Esophagus squamous epithelium (tissue), 4 donors: ENCODE results near the gene GPC3.

Source experiments
- POLR2A ChIP-seq, 4 donors: fragments of 450-650 bp; IDR thresholded peaks; one replicate each; pipeline ENCODE4 v1.6.1; 2017; ENCODE audit warnings: antibody characterized with exemption in 4 of 4, mild to moderate bottlenecking in 4 of 4, moderate library complexity in 3 of 4
- TF ChIP-seq, protein P1 (sequence below), 6 experiments: fragments of 450-650 bp in 4 of 6; fragments of 200-600 bp in 2 of 6; sonication (generic) in 2 of 6; IDR thresholded peaks; one replicate each; pipeline ENCODE4 v1.5.1; 2016 to 2019; ENCODE audit warnings: antibody characterized with exemption in 6 of 6, mild to moderate bottlenecking in 4 of 6, moderate library complexity in 4 of 6

GRCh38 chrX:133570549-133570948 is 414.8 kb downstream of the GPC3 start:
- TF ChIP-seq, protein P1, sequence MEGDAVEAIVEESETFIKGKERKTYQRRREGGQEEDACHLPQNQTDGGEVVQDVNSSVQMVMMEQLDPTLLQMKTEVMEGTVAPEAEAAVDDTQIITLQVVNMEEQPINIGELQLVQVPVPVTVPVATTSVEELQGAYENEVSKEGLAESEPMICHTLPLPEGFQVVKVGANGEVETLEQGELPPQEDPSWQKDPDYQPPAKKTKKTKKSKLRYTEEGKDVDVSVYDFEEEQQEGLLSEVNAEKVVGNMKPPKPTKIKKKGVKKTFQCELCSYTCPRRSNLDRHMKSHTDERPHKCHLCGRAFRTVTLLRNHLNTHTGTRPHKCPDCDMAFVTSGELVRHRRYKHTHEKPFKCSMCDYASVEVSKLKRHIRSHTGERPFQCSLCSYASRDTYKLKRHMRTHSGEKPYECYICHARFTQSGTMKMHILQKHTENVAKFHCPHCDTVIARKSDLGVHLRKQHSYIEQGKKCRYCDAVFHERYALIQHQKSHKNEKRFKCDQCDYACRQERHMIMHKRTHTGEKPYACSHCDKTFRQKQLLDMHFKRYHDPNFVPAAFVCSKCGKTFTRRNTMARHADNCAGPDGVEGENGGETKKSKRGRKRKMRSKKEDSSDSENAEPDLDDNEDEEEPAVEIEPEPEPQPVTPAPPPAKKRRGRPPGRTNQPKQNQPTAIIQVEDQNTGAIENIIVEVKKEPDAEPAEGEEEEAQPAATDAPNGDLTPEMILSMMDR (IDR thresholded peaks at IDR 0.05): no peak
- no peak for TF ChIP-seq POLR2A (IDR thresholded peaks at IDR 0.05)
